NCI-H1048 (cell line): ENCODE measurements around the gene IMP3.

ENCODE experiments used
- DNase-seq: peaks from one replicate; lab custom pipeline; 2025; lab: John Stamatoyannopoulos, UW

Gene IMP3

GRCh38 chr15:75672646-75673425 is 32.8 kb upstream of the IMP3 start:
- DNase-seq: no peak

- no peak for DNase-seq
These were observed 31.9 kb upstream of the IMP3 start for GRCh38 chr15:75671730-75672602.

DNA sequence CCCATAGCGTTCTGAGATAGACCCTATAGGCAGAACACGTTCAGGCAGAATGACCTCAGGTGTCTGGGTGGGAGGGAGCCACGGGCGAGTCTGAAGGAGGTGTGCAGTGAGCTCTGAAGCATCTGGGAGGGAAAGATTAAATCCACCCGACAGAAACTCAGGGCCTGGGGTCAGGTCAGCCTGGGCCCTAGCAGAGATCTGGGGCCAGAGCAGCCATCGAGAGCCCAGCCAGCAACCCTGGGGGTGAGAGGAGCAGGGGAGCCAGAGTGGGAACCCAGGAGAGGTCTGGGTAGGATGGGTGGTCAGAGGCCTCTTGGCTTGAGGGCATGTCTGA is 29.8 kb upstream of the IMP3 start:
- DNase-seq: no peak

- no peak for DNase-seq
These were observed 29.3 kb upstream of the IMP3 start for GRCh38 chr15:75669191-75669878.

GRCh38 chr15:75666823-75667501 is 26.9 kb upstream of the IMP3 start:
- DNase-seq: no peak

DNA sequence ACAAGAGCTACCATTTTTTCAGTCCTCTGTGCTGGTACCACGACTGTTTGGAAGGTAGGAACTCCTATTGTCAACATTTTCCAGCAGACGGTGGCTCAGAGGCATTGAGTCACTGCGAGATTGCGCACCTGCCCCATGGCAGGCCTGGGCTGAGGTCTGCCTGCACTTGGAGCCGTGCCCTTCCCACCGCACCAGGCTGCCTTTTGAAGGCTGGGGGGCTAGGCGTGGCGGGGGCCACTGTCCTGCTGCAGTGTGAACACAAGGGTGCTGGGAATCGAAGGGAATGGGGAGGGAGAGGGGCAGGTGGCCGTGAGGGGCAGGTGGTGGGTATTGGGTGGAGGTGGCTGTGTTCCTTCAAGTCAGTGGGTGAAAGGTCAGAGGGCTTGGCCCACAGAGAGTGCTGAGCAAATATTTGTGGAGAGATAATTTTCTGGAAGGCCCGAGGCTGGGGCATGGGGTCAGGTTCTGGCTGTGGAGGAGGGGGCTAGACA is 24.0 kb upstream of the IMP3 start:
- DNase-seq: no peak

DNA sequence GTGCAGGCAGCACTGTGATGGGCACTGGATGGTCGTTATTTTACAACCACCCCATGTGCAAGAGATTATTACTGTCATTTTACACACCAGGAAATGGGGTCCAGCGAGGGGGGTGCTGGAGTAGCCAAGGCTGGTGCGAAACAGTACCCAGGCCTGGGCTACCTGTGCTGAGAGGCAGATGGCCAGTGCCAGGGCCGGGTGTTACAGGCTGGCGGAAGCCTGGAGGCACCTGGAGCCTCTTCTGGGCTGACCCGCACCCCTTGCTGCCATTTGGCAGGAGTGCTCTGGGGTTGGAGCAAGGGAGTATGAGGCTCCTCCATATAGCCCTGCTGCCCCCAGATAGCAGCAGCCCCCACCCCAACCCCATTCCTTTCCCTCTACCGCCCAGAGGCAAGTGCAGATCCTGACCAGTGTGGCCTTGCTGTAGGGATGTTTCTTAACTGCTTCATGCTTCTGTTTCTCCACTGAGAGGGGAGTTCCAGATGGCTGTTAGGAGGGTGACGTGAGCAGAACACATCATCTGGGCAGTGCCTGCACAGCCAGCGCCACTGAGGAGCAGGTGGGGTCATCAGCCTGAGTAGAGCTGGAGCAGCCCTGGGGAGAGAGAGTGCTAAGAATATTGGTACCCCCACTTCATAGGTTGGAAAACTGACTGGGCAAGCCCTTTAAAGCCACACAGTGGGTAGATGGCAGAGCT is 22.9 kb upstream of the IMP3 start:
- no peak for DNase-seq

- DNase-seq: no peak
These were observed 21.7 kb upstream of the IMP3 start for GRCh38 chr15:75661756-75662140.

GRCh38 chr15:75661100-75661755 is 21.2 kb upstream of the IMP3 start:
- DNase-seq: no peak

DNA sequence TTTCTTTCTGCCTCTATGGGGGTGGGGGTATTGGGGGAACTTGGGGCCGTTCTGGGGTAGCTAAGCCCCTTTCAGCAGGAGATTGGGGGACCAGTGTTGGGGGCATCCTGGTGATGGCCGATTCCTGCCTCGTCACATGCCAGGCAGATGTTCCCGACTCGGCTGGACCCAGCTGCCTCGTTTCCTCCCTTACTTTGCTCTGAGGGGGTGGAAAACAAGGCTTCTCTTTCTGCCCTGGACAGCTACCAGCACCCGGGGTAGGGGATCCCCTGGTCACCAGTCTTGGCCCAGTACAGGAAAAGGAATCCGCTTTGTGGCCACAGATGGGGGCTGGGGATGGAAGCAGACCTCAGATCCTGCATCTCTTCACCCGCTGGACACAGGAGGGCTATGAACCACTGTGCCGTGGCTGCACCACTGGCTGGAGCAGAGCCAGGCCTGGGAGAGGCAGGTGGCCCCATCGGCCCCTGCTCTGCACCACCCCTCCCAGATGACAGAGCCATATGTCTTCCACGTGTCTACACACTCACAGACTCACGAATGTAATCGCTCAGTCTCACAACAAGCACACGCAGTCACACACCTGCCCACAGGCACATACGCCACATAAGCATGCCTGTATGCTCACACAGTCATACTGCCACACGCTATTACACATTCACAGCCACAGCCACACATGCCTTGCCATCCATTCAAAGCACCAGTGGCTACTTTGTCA is 20.1 kb upstream of the IMP3 start:
- no peak for DNase-seq

DNA sequence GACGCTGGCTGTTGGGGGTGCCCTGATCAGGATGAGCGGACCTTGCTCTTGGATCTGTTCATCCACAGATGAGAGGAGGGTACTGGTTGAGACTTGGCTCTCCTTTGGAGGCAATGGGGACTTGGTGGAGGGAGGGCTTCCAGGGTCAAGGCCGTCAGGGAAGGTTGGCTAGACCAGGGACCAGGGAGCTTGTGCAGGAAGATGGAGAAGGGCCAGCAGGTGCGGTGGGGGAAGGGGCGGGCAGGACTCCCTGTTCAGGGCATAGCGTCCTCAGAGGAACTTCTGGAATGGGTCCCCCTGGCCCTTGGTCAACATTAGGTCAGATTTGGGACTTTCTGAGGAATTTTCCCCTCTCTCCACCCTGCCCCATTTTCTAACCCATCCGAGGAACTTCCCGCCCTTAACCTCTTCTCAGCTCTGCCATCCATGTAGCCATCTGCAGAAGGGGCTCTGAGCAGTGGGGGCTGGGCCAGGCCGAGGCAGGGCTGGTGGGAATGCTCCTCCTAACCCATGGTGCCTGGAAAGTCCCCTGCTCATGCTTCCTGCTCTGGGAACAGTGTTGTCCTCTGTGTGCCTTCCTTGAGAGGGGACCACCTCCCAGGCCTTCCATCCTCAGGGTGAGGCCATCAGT is 19.2 kb upstream of the IMP3 start:
- no peak for DNase-seq

DNA sequence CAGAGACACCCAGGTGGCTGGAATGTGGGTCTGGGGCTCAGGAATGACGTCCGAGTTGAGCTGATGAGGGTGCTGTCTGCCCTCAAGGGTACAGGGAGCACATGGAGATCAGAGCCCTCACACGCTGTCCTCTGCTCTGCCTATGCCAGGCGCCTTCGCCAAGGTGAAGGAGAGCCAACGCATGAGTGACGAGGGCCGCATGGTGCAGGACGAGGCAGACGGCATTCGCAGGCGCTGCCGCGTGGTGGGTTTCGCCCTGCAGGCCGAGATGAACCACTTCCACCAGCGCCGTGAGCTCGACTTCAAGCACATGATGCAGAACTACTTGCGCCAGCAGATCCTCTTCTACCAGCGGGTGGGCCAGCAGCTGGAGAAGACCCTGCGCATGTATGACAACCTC is 16.8 kb upstream of the IMP3 start:
- DNase-seq: no peak

DNA sequence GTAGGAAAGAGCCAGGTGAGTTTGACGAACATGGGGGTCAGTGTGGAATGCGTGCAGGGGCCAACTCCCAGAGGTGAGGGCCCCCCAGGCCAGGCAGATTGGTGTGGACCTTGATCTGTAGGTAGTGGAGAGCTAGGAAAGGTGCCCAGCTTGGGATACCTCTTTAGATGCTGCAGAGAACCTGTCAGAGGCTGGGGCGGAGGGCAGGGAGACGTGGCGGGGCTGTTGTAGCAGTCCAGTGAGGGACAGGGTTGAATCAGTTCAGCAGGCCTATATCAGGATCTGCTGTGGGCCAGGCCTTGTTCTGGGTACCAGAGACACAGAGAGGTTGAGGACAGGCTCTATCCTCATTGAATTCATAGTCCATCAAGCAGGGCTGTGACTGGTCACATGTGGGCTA is 16.3 kb upstream of the IMP3 start:
- no peak for DNase-seq

DNA sequence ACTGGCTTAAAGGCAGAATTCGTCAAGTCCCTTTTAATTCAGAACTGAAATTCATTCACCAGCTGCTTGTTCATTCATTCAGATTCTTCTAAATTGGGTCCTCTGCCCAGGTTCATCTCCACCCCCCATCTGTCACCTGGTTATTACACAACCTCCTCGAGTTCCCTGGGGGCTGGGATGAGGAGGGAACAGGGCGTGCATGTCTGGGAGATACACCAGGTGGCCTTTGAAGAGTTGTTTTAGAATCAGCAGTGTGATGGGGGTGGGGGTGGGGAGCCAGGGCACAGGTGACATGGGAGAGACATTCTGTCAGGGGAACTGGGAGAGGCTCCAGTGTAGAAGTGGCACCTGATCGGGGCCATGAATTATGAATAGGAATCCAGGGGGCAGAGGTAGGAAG is 15.9 kb upstream of the IMP3 start:
- no peak for DNase-seq

DNA sequence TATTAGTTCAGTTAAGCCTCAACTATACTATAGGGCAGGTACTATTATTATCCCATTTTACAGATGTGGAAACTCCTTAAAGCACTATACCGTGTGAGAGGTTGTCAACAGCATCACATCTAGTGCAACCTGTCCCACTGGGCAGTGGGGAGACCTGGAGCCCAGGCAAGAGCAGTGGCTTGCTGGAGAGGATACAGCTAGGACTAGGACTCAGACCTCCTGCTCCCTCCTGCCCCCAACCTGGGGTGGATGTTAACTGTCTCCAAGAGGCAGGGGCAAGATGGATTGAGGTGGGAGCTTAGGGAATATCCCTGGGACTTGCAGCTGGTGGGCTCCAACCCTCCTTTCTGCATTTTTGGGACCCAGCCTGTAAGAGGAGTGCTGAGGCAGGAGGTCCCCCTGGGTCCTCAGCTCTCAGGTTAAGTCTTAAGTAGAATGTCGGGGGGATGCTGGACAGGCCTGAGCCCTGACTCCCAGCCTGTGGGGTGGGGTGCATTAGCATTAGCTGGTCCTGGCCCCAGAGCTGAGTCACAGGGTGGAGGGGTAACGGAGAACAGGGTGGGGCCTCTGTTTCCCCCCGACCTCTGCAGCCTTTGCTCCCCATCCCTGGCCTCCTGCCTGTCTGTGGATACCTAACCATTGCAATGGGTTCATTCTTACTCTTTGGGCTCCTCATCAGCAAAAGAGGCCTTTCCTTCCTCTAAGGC is 14.3 kb upstream of the IMP3 start:
- no peak for DNase-seq

DNA sequence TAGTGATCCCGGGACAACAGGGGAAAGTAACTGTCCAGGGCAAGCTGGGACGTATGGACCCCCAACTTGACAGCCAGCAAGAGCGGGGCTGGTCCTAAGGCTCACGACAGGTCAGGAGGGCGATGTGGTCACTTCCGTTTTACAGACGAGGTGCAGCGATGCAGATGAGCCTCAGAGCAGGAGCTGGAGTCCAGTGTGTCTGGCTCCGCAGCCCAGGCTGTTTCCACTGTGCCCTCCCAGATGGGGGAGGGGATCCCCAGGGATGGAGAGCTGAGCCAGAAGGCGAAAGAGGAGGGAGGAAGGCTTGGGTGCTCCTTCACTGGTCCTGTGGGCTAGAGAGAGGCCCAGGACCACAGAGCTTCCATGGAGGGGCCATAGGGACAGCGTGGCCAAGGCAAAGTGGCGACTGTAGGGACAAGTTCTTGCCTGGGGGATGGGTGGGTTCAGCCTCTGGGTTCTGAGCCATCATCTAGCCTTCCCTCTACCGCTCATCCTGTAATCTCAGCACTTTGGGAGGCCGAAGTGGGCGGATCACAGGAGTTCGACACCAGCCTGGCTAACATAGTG is 13.4 kb upstream of the IMP3 start:
- no peak for DNase-seq

GRCh38 chr15:75651810-75652543 is 12.0 kb upstream of the IMP3 start:
- DNase-seq: no peak
